DND-41 (cell line): ENCODE data around the gene XPA.

ENCODE experiments used
- CTCF ChIP-seq: IDR thresholded peaks from 2 replicates; pipeline ENCODE4 v1.5.1; 2012; ENCODE audit warnings: borderline replicate concordance, low read length, moderate library complexity, mild to moderate bottlenecking; ENCODE audit not compliant: poor library complexity, severe bottlenecking; ENCODE audit errors: extremely low read depth
- EZH2 ChIP-seq: IDR thresholded peaks from 3 replicates; pipeline ENCODE4 v1.6.1; 2012; ENCODE audit warnings: borderline replicate concordance, low read depth, mild to moderate bottlenecking, moderate library complexity, low read length, inconsistent platforms; ENCODE audit not compliant: severe bottlenecking

GRCh38 chr9:97630591-97630990 lies 66.5 kb downstream of the XPA start:
- no peak for TF ChIP-seq CTCF
- no peak for TF ChIP-seq EZH2
